GM12873 (cell line): ENCODE measurements around the gene SC5D.

Source experiments
- CTCF ChIP-seq: IDR thresholded peaks from 2 replicates; pipeline ENCODE4 v1.5.1; 2012; ENCODE audit warnings: low read depth, mild to moderate bottlenecking, moderate library complexity, low read length, control low read depth; ENCODE audit not compliant: insufficient read depth; ENCODE audit errors: missing control alignments

The SC5D gene

GRCh38 chr11:121329781-121330395 is 37.3 kb downstream of the SC5D start:
- no peak for TF ChIP-seq CTCF

GRCh38 chr11:121330614-121331435 is 38.3 kb downstream of the SC5D start:
- no peak for TF ChIP-seq CTCF

DNA sequence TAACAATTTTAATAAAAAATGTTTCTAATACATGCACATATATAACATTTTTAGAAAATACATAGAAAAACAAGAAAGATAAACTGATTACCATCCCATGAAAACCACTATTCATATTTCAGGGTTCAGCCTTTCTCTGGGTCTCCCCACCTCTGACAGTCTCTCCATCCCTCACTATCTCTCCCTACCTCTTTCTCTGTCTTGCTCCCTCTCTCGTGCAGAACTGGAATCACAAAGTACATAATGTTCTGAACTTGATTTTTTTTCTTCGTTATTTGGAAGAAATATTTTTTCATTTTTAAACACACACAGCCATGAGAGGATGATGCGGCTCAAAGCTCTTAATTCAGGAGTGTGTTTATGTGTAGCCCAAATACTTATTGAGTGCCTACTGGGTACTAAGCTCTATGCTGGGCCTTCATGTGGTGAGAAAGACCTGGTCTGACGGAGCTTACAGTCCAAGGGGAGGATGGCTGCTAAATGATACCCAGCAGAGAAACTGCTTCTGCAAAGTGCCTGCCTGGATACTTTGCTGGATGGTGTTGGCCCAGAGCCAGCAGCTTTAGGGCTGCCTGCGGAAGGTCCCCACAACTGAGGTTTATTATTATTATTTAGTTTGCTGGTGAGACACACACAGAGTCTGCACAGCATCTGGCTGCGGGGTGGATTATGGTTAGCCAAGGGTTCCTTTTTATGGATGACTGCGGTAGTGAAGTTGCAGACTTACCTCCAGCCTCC is 42.6 kb downstream of the SC5D start:
- no peak for TF ChIP-seq CTCF

- TF ChIP-seq CTCF: no peak
Measured at GRCh38 chr11:121336279-121336937, 43.8 kb downstream of the SC5D start.

DNA sequence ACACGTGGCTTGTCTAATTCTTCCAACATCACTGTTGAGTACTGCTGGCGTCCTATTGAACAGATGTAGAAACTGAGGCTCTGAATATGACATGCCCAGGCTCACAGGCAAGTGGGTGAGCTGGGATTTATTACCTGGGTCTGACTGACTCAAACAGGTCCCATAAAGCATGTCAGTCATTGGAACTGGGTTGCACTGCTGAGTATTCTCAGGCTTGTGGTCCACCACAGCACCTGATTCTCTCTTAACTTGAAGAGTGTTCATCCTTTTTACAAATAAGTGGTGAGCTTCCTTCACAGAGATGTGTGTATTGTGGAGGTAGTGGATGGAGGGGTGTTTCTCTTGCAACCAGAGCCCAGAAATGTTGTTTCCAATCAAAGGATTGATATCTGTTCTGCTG is 44.5 kb downstream of the SC5D start:
- TF ChIP-seq CTCF: no peak

DNA sequence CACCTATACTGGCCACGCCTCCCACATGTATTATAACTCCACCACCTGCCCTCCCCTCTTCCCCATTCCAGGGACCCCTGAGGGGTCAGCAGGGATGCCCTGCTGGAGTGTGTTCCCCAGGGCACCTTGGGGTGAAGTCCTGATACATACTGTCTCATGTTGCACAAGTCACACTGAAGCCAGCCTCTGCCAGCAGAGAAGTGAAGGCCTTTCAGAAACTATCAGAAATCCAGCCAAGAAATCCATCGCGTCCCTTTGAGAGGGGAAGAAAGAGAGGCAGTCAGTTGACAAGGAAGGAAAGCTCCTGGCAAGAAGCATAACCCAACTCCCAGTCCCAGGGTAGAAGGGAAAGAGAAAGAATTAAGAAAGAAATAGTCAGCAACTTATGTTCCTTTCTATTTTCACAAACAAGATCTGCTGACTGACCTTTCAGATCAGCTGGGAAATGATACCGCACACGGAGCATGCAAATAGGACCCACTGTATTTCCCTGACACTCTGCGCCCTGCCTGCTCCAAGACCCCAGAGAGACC is 45.2 kb downstream of the SC5D start:
- no peak for TF ChIP-seq CTCF

GRCh38 chr11:121338536-121338935 is 46.0 kb downstream of the SC5D start:
- TF ChIP-seq CTCF: no peak
